ENCODE results near the gene EXOC3L1. TPM values are rescaled to one million over a fixed set of nuclear protein-coding genes. Genes with fewer than 3 reads are reported as not detected.

EXOC3L1 gene
- total and polyA plus RNA-seq, 2 of the 13 experiments (the other 11 are each of a cell fraction or from before 2014, with no cell fraction given): 0.12 TPM; not detected in 1

DNA sequence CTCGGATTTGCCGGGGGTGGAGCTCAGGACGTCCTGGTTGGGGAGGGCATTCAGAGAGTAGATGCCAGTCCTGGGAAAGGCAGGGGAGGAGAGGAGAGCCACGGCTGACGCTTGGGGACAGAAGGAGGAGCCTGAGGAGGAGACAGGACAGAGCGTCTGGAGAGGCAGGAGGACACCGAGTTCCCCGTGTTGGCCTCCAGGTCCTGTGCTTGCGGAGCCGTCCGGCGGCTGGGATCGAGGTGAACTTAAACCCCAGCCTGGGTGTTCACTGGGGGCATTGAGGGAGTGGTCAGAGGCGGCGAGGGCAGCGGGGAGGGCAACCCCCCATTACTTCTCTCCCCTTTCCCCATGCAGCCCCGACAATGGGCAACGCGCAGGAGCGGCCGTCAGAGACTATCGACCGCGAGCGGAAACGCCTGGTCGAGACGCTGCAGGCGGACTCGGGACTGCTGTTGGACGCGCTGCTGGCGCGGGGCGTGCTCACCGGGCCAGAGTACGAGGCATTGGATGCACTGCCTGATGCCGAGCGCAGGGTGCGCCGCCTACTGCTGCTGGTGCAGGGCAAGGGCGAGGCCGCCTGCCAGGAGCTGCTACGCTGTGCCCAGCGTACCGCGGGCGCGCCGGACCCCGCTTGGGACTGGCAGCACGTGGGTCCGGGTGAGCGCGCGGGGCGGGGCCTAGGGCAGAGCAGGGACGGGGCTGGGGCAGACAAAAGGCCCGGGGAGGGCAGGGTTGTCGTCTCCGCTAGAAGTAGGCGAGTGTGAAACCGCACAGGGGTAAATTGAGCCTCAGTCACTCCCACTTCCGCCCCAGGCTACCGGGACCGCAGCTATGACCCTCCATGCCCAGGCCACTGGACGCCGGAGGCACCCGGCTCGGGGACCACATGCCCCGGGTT, 15.9 kb downstream of the EXOC3L1 start (continued):
- TF ChIP-seq ZNF589 (CRISPR knock-in tag; conservative IDR thresholded peaks at IDR 0.05): peak; percentile 96
- TF ChIP-seq HOXA9 (CRISPR knock-in tag; IDR thresholded peaks at IDR 0.05; ENCODE audit: borderline replicate concordance): peak; percentile 84; the same call in 1 of the 2 replicates
- peak; percentile 70 for TF ChIP-seq TAF1 (CRISPR knock-in tag; IDR thresholded peaks at IDR 0.05)
- no peak for TF ChIP-seq NONO (IDR thresholded peaks at IDR 0.05)
- TF ChIP-seq NONO (CRISPR knock-in tag; conservative IDR thresholded peaks at IDR 0.05): peak; percentile 96
- TF ChIP-seq ZNF558 (CRISPR knock-in tag; IDR thresholded peaks at IDR 0.05; ENCODE audit: borderline replicate concordance): peak; percentile 42; the same call in 1 of the 2 replicates
- no peak for TF ChIP-seq ZNF20 (CRISPR knock-in tag; IDR thresholded peaks at IDR 0.05)
- no peak; the same call in 1 of the 2 replicates for TF ChIP-seq ZKSCAN1 (IDR thresholded peaks at IDR 0.05; ENCODE audit: low read length)
- TF ChIP-seq HMG20B (CRISPR knock-in tag; conservative IDR thresholded peaks at IDR 0.05): no peak
- TF ChIP-seq ZMYM4 (CRISPR knock-in tag; IDR thresholded peaks at IDR 0.05): peak; percentile 46; the same call in 1 of the 2 replicates
- peak; percentile 80; the same call in 1 of the 2 replicates for TF ChIP-seq ZFP37 (CRISPR knock-in tag; IDR thresholded peaks at IDR 0.05; ENCODE audit: borderline replicate concordance)
- TF ChIP-seq, protein P1, sequence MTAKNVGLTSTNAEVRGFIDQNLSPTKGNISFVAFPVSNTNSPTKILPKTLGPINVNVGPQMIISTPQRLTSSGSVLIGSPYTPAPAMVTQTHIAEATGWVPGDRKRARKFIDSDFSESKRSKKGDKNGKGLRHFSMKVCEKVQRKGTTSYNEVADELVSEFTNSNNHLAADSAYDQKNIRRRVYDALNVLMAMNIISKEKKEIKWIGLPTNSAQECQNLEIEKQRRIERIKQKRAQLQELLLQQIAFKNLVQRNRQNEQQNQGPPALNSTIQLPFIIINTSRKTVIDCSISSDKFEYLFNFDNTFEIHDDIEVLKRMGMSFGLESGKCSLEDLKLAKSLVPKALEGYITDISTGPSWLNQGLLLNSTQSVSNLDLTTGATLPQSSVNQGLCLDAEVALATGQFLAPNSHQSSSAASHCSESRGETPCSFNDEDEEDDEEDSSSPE (CRISPR knock-in tag; IDR thresholded peaks at IDR 0.05): peak; percentile 90
- TF ChIP-seq GABPB1 (CRISPR knock-in tag; IDR thresholded peaks at IDR 0.05): peak; percentile 91
- 0 out of 2 replicates have a peak, but pooled peaks have one; percentile 53 for TF ChIP-seq DNMT3B (CRISPR knock-in tag; conservative IDR thresholded peaks at IDR 0.05)
- TF ChIP-seq, protein P2, sequence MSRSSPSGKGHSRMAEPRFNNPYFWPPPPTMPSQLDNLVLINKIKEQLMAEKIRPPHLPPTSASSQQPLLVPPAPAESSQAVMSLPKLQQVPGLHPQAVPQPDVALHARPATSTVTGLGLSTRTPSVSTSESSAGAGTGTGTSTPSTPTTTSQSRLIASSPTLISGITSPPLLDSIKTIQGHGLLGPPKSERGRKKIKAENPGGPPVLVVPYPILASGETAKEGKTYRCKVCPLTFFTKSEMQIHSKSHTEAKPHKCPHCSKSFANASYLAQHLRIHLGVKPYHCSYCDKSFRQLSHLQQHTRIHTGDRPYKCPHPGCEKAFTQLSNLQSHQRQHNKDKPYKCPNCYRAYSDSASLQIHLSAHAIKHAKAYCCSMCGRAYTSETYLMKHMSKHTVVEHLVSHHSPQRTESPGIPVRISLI (CRISPR knock-in tag; IDR thresholded peaks at IDR 0.05; ENCODE audit: borderline replicate concordance): peak; percentile 36; the same call in 1 of the 2 replicates
- TF ChIP-seq, protein P3, sequence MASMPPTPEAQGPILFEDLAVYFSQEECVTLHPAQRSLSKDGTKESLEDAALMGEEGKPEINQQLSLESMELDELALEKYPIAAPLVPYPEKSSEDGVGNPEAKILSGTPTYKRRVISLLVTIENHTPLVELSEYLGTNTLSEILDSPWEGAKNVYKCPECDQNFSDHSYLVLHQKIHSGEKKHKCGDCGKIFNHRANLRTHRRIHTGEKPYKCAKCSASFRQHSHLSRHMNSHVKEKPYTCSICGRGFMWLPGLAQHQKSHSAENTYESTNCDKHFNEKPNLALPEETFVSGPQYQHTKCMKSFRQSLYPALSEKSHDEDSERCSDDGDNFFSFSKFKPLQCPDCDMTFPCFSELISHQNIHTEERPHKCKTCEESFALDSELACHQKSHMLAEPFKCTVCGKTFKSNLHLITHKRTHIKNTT (CRISPR knock-in tag; IDR thresholded peaks at IDR 0.05): no peak
- TF ChIP-seq ZNF205 (CRISPR knock-in tag; IDR thresholded peaks at IDR 0.05): peak; percentile 84
- no peak; the same call in 1 of the 2 replicates for TF ChIP-seq GTF3A (CRISPR knock-in tag; conservative IDR thresholded peaks at IDR 0.05)
- TF ChIP-seq HES4 (CRISPR knock-in tag; IDR thresholded peaks at IDR 0.05; ENCODE audit: borderline replicate concordance): peak; percentile 78; the same call in 1 of the 2 replicates
- TF ChIP-seq GTF2F1 (IDR thresholded peaks at IDR 0.05; ENCODE audit: low read length): no peak
- TF ChIP-seq, protein P4, sequence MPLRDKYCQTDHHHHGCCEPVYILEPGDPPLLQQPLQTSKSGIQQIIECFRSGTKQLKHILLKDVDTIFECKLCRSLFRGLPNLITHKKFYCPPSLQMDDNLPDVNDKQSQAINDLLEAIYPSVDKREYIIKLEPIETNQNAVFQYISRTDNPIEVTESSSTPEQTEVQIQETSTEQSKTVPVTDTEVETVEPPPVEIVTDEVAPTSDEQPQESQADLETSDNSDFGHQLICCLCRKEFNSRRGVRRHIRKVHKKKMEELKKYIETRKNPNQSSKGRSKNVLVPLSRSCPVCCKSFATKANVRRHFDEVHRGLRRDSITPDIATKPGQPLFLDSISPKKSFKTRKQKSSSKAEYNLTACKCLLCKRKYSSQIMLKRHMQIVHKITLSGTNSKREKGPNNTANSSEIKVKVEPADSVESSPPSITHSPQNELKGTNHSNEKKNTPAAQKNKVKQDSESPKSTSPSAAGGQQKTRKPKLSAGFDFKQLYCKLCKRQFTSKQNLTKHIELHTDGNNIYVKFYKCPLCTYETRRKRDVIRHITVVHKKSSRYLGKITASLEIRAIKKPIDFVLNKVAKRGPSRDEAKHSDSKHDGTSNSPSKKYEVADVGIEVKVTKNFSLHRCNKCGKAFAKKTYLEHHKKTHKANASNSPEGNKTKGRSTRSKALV (CRISPR knock-in tag; IDR thresholded peaks at IDR 0.05): peak; percentile 99
- TF ChIP-seq ZNF598 (CRISPR knock-in tag; IDR thresholded peaks at IDR 0.05; ENCODE audit: borderline replicate concordance): peak; percentile 79; the same call in 1 of the 2 replicates
- TF ChIP-seq ZBTB8A (CRISPR knock-in tag; IDR thresholded peaks at IDR 0.05; ENCODE audit: borderline replicate concordance, low read depth): peak; percentile 76; the same call in 1 of the 2 replicates
- TF ChIP-seq NFKBIZ (CRISPR knock-in tag; IDR thresholded peaks at IDR 0.05): 0 out of 2 replicates have a peak, but pooled peaks have one; percentile 52
- peak; percentile 68 for TF ChIP-seq GATAD1 (CRISPR knock-in tag; IDR thresholded peaks at IDR 0.05)

Data from HepG2 (cell line).